K562 (cell line): ENCODE results near the gene FCSK. TPM values are rescaled to one million over a fixed set of nuclear protein-coding genes. Genes with fewer than 3 reads are reported as not detected.

Experiments used
- ADNP ChIP-seq: fragments of 200-800 bp; sonication (Bioruptor generic); IDR thresholded peaks from 2 replicates; pipeline ENCODE4 v1.6.1; 2016; ENCODE audit warnings: missing genetic modification characterization, missing compliant biosample characterization
- ATF3 ChIP-seq, 2 experiments: fragments of 450-650 bp in 1 of 2; sonication (generic) in 1 of 2; formaldehyde crosslinking in 1 of 2; IDR thresholded peaks in 1 of 2; conservative IDR thresholded peaks in 1 of 2; 2 replicates each; pipeline versions ENCODE4 v1.6.1 to v1.8.1; 2016 to 2023; ENCODE audit warnings: mild to moderate bottlenecking in 2 of 2, moderate library complexity in 2 of 2, inconsistent platforms in 1 of 2, missing genetic modification reagents in 1 of 2
- CBFA2T3 ChIP-seq: fragments of 450-650 bp; IDR thresholded peaks from 2 replicates; pipeline ENCODE4 v1.6.1; 2017
- FOXJ2 ChIP-seq: fragments of 200-800 bp; sonication (Bioruptor generic); IDR thresholded peaks from 2 replicates; pipeline ENCODE4 v1.6.1; 2016; ENCODE audit warnings: missing genetic modification characterization, missing compliant biosample characterization
- FOXM1 ChIP-seq, 2 experiments: fragments of 450-650 bp in 1 of 2; sonication (generic) in 1 of 2; formaldehyde crosslinking in 1 of 2; IDR thresholded peaks; 2 replicates each; pipeline versions ENCODE4 v1.6.1 to v1.9.0; 2017 to 2022; ENCODE audit warnings: low read depth in 2 of 2, mild to moderate bottlenecking in 2 of 2, missing genetic modification reagents in 1 of 2, moderate library complexity in 1 of 2
- GABPB1 ChIP-seq: sonication (generic); formaldehyde crosslinking; IDR thresholded peaks from 2 replicates; pipeline ENCODE4 v1.8.0; 2022; ENCODE audit warnings: mild to moderate bottlenecking, missing genetic modification reagents
- HNRNPH1 ChIP-seq: fragments of 200-400 bp; formaldehyde crosslinking; optimal IDR thresholded peaks from 2 replicates; pipeline ENCODE3; 2017; ENCODE audit warnings: low read depth, mild to moderate bottlenecking, low read length, moderate library complexity
- IFI16 ChIP-seq: fragments of 250-450 bp; sonication (Bioruptor Pico); IDR thresholded peaks from 2 replicates; pipeline ENCODE4 v2.1.2; 2022; ENCODE audit warnings: mild to moderate bottlenecking, inconsistent platforms
- KDM1A ChIP-seq, 2 experiments: fragments of 450-650 bp; IDR thresholded peaks; 2 replicates each; pipeline ENCODE4 v1.6.1; 2016; ENCODE audit warnings: mild to moderate bottlenecking in 2 of 2
- NBN ChIP-seq: fragments of 450-650 bp; IDR thresholded peaks from 2 replicates; pipeline ENCODE4 v1.6.1; 2016; ENCODE audit warnings: low read depth, mild to moderate bottlenecking
- NFRKB ChIP-seq: fragments of 450-650 bp; IDR thresholded peaks from 2 replicates; pipeline ENCODE4 v1.6.1; 2016; ENCODE audit warnings: low read depth
- PCBP1 ChIP-seq: fragments of 200-400 bp; formaldehyde crosslinking; IDR thresholded peaks from 2 replicates; pipeline ENCODE4 v1.6.1; 2018; ENCODE audit warnings: mild to moderate bottlenecking, low read depth, low read length; ENCODE audit not compliant: poor library complexity, severe bottlenecking
- POLR2B ChIP-seq: fragments of 450-650 bp; IDR thresholded peaks from 2 replicates; pipeline ENCODE4 v1.6.1; 2018; ENCODE audit warnings: low read depth; ENCODE audit not compliant: partially characterized antibody
- RB1 ChIP-seq: fragments of 450-650 bp; IDR thresholded peaks from 2 replicates; pipeline ENCODE4 v1.6.1; 2017; ENCODE audit warnings: low read depth, mild to moderate bottlenecking
- SREBF2 ChIP-seq: sonication (generic); formaldehyde crosslinking; IDR thresholded peaks from 2 replicates; pipeline ENCODE4 v1.4.0; 2020; ENCODE audit warnings: mild to moderate bottlenecking, missing genetic modification reagents
- ZBTB11 ChIP-seq, 3 experiments: fragments of 200-800 bp in 1 of 3; fragments of 250-450 bp in 1 of 3; fragments of 450-650 bp in 1 of 3; sonication (Bioruptor Pico) in 1 of 3; sonication (Bioruptor generic) in 1 of 3; formaldehyde crosslinking in 1 of 3; IDR thresholded peaks; 2 replicates each; pipeline versions ENCODE4 v1.6.1 to v1.8.0; 2016 to 2022; ENCODE audit warnings: mild to moderate bottlenecking in 2 of 3, missing genetic modification characterization in 2 of 3, missing compliant biosample characterization in 1 of 3, moderate library complexity in 1 of 3
- ZBTB2 ChIP-seq: fragments of 450-650 bp; IDR thresholded peaks from 2 replicates; pipeline ENCODE4 v1.6.1; 2016; ENCODE audit warnings: antibody characterized with exemption
- ZBTB26 ChIP-seq: fragments of 450-650 bp; formaldehyde crosslinking; IDR thresholded peaks from 2 replicates; pipeline ENCODE4 v1.4.0; 2022; ENCODE audit warnings: missing genetic modification characterization
- ZFPM2 ChIP-seq: fragments of 250-450 bp; sonication (Bioruptor Pico); IDR thresholded peaks from 2 replicates; pipeline ENCODE4 v1.5.1; 2022; ENCODE audit warnings: mild to moderate bottlenecking
- ZNF174 ChIP-seq: fragments of 250-450 bp; sonication (Bioruptor Pico); IDR thresholded peaks from 2 replicates; pipeline ENCODE4 v1.4.0; 2020; ENCODE audit warnings: mild to moderate bottlenecking
- ZNF655 ChIP-seq: fragments of 250-450 bp; sonication (Bioruptor Pico); IDR thresholded peaks from 2 replicates; pipeline ENCODE4 v1.5.0; 2021
- polyA plus RNA-seq, 8 experiments: library from polyadenylated mRNA; depleted of rRNA in 4 of 8; stranded (reverse) in 5 of 8; unstranded in 3 of 8; fragments of >200 nt; fragmentation: Nextera tagmentation in 2 of 8; fragmentation: Illumina TruSeq in 1 of 8; extraction: Ambion mirVana in 2 of 8; extraction: Trizol in 1 of 8; gene quantifications; 2 replicates each; pipeline versions ENCODE4 v1.2.1 to v1.2.3, GENCODE V29; 2011 to 2014; ENCODE audit warnings: inconsistent platforms in 1 of 8, missing spikeins in 1 of 8
- total RNA-seq, 7 experiments: library from RNA; depleted of rRNA in 6 of 7; stranded (reverse); fragments of >200 nt in 6 of 7; fragmentation: Illumina TruSeq in 2 of 7; extraction: Trizol in 2 of 7; gene quantifications; 2 replicates each; pipeline versions ENCODE4 v1.2.1 to v1.2.3, GENCODE V29; 2011 to 2021; ENCODE audit warnings: low replicate concordance in 1 of 7

The FCSK gene
- total and polyA plus RNA-seq, 9 of the 15 experiments (the other 6 are each of a cell fraction or from before 2014, with no cell fraction given) = 0.92 to 18.6 (median 8.3) TPM

- peak; percentile 19 for TF ChIP-seq POLR2B
- no peak for TF ChIP-seq FOXJ2 (tag)
- TF ChIP-seq ZBTB26 (CRISPR knock-in tag) = peak; percentile 52; the same call in 1 of the 2 replicates
- TF ChIP-seq HNRNPH1 = no peak
- TF ChIP-seq ZBTB11 (CRISPR knock-in tag; IDR thresholded peaks at IDR 0.05) = no peak
- TF ChIP-seq FOXM1 (IDR thresholded peaks at IDR 0.05; ENCODE audit: low read depth) = no peak
- TF ChIP-seq FOXM1 (CRISPR knock-in tag; IDR thresholded peaks at IDR 0.05; ENCODE audit: low read depth) = no peak
- TF ChIP-seq ZNF655 (CRISPR knock-in tag) = no peak
- no peak for TF ChIP-seq ZBTB2
- no peak for TF ChIP-seq SREBF2 (CRISPR knock-in tag)
- TF ChIP-seq ADNP (tag) = 0 out of 2 replicates have a peak, but pooled peaks have one; percentile 24
- TF ChIP-seq ZNF174 (CRISPR knock-in tag) = no peak
- TF ChIP-seq IFI16 (CRISPR knock-in tag) = no peak
- TF ChIP-seq NBN = no peak
- TF ChIP-seq KDM1A (IDR thresholded peaks at IDR 0.05) = no peak
- no peak for TF ChIP-seq RB1
- TF ChIP-seq CBFA2T3 = no peak
- no peak for TF ChIP-seq GABPB1 (CRISPR knock-in tag)
- no peak for TF ChIP-seq ATF3 (IDR thresholded peaks at IDR 0.05)
- TF ChIP-seq ATF3 (CRISPR knock-in tag; conservative IDR thresholded peaks at IDR 0.05) = no peak
- peak; percentile 73; the same call in 1 of the 2 replicates for TF ChIP-seq NFRKB
- TF ChIP-seq PCBP1 = no peak
- no peak for TF ChIP-seq ZFPM2 (CRISPR knock-in tag)
These were observed 26.6 kb upstream of the FCSK start (continued) for GRCh38 chr16:70427786-70428177.
